Mononuclear cell (primary cell): ENCODE data around the gene CAMSAP3. TPM values are rescaled to one million over a fixed set of nuclear protein-coding genes. Genes with fewer than 3 reads are reported as not detected.

Experiments
- H3K27me3 ChIP-seq: 2 replicates; pipeline ENCODE4 v1.6.0; 2011; ENCODE audit warnings: low read length, control low read depth; ENCODE audit not compliant: insufficient read depth
- H3K4me1 ChIP-seq: 2 replicates; pipeline ENCODE4 v1.5.1; 2011; ENCODE audit warnings: mild to moderate bottlenecking, low read length, control low read depth; ENCODE audit not compliant: insufficient read depth
- H3K4me3 ChIP-seq: 2 replicates; pipeline ENCODE4 v1.5.1; 2011; ENCODE audit warnings: mild to moderate bottlenecking, low read length, moderate library complexity
- H3K9me3 ChIP-seq: 2 replicates; pipeline ENCODE4 v1.5.1; 2011; ENCODE audit warnings: low read depth, mild to moderate bottlenecking, control low read depth, low read length
- total RNA-seq: library from RNA; depleted of rRNA; stranded (reverse); fragments of >200 nt; gene quantifications from one replicate; pipeline ENCODE4 v1.2.3, GENCODE V29; 2012

Gene CAMSAP3
- total RNA-seq, 1 donor, result 0.10 TPM

DNA sequence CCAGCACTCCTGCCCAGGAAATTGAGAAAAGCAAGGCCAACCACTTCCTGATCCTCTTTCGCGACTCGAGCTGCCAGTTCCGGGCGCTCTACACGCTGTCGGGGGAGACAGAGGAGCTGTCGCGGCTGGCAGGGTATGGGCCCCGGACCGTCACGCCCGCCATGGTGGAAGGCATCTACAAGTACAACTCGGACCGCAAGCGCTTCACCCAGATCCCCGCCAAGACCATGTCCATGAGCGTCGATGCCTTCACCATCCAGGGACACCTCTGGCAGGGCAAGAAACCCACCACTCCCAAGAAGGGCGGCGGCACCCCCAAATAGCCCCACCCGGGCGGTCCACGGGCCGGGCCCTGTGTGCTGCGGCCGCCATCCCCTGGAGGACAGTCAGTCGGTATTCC is 22.1 kb downstream of the CAMSAP3 start:
- H3K4me3 ChIP-seq, result no peak overlapping the region
- no peaks in the 10 kb centered on the region for H3K4me1 ChIP-seq

DNA sequence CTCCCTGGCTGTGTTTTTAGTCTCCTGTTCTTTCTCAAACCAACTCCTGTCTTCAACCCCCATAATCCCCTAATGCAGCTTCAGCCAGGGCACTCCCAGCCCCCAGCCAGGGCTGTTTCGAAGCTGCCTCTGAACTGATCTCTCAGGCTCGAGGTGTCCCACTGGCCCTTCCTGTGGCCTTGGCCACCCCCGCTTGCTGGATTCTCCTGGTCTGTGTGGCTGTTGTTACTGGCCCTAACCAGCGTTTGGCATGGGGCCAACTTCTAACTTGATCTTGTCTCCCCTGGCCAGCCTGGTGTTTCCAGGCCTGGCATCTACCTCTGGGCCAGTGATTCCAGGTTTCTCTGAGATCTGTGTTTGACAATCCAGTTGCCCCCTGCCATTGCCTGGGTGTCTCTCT is 22.7 kb downstream of the CAMSAP3 start:
- H3K4me1 ChIP-seq, result no peaks in the 10 kb centered on the region
- H3K4me3 ChIP-seq, result no peak overlapping the region
- no peaks in the 10 kb centered on the region for H3K9me3 ChIP-seq
- no peaks in the 10 kb centered on the region for H3K27me3 ChIP-seq

More for the DNA sequence above, 22.1 kb downstream of the CAMSAP3 start:
- H3K27me3 ChIP-seq, result no peaks in the 10 kb centered on the region
- H3K9me3 ChIP-seq, result no peaks in the 10 kb centered on the region

DNA sequence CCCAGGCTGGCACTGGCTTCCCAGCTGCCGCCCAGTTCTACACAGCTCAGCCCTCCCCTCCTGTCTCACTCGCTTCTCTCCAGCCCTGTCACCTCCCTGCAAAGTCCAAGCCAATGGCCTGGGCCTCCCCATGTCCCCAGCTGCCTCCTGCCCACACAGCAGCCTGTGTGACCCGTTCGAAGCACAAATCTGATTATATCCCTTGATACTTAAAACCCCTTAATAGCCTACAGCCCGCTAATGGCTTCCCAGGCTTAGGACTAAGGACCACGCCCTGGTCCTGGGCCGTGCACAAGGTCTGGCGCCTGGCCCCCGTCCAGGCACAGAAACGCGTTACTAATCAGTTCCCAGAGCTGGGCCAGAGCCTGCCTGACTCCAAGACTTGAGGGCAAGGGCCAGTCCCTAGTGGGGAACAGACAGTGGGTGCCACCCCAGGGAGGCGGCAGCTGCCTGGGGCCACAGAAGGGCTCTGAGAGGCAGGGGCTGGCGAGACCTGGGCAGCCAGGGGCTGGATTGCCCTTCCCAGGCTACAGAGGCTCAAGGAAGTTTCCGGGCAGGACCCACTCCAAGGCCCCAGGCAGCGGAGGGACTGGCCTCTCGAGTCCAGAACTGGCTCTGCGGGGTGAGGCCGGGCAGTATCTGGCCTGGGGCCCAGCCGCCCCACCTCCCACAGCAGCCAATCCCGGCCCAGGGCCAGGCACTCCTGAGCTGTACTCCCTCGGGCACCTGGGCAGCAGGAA is 23.3 kb downstream of the CAMSAP3 start:
- Histone ChIP-seq H3K27me3 (no peaks in the 10 kb centered on the region), H3K4me3 (no peak overlapping the region), H3K9me3 (no peaks in the 10 kb centered on the region), H3K4me1 (no peaks in the 10 kb centered on the region)

- H3K4me3 ChIP-seq, result no peak overlapping the region
- H3K27me3 ChIP-seq, result no peaks in the 10 kb centered on the region
- H3K9me3 ChIP-seq, result no peaks in the 10 kb centered on the region
- H3K4me1 ChIP-seq, result no peaks in the 10 kb centered on the region
Measured at GRCh38 chr19:7619671-7620441, 24.2 kb downstream of the CAMSAP3 start.

DNA sequence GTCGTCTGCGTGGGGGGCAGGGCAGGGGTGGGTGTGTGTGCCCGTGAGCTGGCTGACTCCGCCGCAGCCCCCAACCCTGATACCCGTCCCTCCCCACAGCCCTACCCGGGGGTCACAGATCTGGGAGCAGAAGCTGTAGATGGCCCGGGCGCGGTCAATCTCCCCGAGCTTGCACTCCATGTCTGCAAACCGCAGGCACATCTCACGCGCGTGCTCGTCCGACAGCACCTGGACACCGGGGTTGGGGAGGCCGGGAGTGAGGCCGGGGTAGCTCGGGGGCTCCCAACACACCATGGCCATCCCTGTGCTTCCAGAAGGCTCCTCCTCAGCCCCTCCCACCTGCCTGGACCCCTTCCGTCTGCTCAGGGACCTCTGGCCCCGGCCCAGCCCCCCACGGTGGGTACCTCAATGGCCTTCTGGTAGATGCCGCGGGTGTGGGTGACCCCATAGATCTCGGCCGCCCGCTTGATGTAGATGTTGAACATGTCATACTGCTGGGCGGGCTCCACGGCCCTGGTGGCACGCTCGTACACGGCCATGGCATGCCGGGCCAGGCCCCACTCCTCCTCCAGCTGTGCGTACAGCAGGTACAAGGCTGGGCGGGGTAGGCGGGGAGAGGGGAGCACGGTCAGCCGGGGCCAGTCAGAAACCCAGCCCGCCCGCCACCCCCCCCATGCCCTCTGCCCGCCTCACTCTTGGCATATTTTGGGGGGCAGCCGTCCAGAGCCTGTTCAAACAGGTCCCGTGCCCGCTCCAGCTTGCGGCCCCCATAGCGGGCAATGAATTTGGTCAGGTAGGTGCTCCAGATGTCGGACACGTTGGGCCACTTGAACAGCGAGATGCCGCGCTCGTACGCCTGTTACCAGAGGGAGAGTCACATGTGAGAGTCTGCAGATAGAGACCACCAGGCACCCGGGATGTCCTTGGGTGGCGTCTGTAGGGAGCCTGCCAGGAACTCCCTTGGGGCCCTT is 25.1 kb downstream of the CAMSAP3 start:
- Histone ChIP-seq H3K4me1 (no peaks in the 10 kb centered on the region), H3K27me3 (no peaks in the 10 kb centered on the region), H3K9me3 (no peaks in the 10 kb centered on the region), H3K4me3 (no peak overlapping the region)

- Histone ChIP-seq H3K4me3 (no peak overlapping the region), H3K27me3 (no peaks in the 10 kb centered on the region), H3K4me1 (peaks cover 7% of the 10 kb centered on the region), H3K9me3 (no peaks in the 10 kb centered on the region)
Measured at GRCh38 chr19:7622933-7623685, 27.4 kb downstream of the CAMSAP3 start.

DNA sequence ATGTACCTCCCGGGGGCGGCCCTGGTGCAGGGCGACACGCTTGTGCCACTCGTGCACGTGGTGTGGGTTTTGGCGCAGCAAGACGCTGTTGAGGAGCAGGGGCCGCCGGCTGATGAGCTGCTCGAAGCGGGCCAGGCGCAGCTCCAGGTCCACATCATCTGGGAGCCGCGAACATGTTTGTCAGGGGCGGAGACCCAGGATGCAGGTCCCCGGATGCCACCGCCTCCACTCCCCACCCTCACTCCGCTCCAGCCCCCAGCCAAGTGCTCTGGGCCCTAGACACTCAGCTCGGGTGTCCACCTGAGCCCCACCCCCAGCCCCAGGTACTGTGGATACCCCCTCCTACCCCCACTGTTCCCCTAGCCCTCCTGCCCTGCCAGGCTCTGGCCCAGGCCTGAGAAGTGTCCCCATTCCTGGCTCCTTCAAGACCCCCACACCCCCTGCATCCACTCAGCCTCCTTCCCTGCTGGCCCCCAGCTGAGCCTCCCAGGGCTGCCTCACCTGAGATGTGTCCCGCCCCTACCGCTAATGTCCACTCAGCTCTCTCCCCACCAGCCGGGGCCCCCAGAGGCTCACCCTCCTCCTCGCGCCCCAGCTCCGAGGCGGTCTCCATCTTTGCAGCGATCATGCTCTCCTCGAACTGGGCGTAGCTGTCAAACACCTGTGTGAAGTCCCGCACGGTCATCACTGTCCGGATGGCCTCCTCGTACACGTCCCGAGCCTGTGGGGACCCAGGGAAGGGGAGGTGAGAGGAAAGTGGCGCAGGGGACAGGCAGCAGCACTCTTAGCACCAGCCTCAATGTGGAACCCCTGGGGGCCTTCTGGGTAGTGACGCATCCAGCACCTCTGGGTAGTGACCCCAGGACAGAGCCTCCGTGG is 28.3 kb downstream of the CAMSAP3 start:
- H3K4me1 ChIP-seq, result peaks cover 15% of the 10 kb centered on the region
- H3K27me3 ChIP-seq, result no peaks in the 10 kb centered on the region
- no peak overlapping the region for H3K4me3 ChIP-seq
- no peaks in the 10 kb centered on the region for H3K9me3 ChIP-seq

DNA sequence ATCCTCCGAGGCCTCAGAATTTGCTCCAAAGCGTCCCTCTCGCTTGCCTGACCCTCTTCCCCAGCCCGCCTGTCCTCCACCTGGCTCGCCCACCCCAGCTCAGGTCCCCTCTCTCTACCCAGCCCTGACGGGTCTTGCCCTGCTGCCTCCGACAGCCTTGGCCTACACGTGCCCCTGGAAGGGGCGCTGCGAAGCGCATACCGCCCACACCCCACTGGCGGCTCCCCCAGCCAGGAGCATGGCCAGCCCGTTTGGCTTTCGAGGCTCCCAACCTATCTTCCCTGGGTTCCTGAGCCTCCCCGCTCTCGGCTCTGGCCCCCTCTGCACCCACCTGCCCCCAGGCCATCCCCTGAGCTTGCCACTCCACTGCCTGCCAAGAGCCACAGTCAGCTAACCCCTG is 29.1 kb downstream of the CAMSAP3 start:
- H3K4me3 ChIP-seq, result no peak overlapping the region
- H3K9me3 ChIP-seq, result no peaks in the 10 kb centered on the region
- no peaks in the 10 kb centered on the region for H3K27me3 ChIP-seq
- H3K4me1 ChIP-seq, result peaks cover 17% of the 10 kb centered on the region

- no peak overlapping the region for H3K4me3 ChIP-seq
- no peaks in the 10 kb centered on the region for H3K9me3 ChIP-seq
- peaks cover 28% of the 10 kb centered on the region for H3K4me1 ChIP-seq
- H3K27me3 ChIP-seq, result no peaks in the 10 kb centered on the region
Measured at GRCh38 chr19:7625763-7626372, 30.2 kb downstream of the CAMSAP3 start.

DNA sequence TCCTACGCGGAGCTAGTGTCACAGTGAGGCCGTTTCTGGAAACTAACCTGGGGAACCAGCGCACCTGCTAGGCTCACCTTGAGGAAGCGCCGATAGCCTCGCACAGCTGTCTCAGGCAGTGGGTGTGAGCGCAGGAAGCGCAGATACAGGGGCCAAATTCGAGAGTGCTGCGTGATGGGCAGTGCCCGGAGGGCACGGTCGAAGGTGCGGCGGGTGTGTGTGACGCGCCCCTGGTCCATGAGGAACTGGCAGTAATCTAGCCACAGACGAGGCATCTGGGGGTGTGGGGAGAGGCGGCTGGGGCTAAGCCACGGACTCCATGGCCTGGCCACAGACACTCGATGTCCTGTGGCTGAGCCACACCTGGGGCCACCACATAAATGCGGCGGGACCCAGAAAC is 31.5 kb downstream of the CAMSAP3 start:
- Histone ChIP-seq H3K4me1 (peaks cover 30% of the 10 kb centered on the region), H3K4me3 (no peak overlapping the region), H3K27me3 (no peaks in the 10 kb centered on the region), H3K9me3 (no peaks in the 10 kb centered on the region)

- no peaks in the 10 kb centered on the region for H3K9me3 ChIP-seq
- no peaks in the 10 kb centered on the region for H3K27me3 ChIP-seq
- H3K4me1 ChIP-seq, result peaks cover 30% of the 10 kb centered on the region
- peak overlapping the region; percentile 86 for H3K4me3 ChIP-seq
Measured at GRCh38 chr19:7628589-7629311, 33.1 kb downstream of the CAMSAP3 start.

DNA sequence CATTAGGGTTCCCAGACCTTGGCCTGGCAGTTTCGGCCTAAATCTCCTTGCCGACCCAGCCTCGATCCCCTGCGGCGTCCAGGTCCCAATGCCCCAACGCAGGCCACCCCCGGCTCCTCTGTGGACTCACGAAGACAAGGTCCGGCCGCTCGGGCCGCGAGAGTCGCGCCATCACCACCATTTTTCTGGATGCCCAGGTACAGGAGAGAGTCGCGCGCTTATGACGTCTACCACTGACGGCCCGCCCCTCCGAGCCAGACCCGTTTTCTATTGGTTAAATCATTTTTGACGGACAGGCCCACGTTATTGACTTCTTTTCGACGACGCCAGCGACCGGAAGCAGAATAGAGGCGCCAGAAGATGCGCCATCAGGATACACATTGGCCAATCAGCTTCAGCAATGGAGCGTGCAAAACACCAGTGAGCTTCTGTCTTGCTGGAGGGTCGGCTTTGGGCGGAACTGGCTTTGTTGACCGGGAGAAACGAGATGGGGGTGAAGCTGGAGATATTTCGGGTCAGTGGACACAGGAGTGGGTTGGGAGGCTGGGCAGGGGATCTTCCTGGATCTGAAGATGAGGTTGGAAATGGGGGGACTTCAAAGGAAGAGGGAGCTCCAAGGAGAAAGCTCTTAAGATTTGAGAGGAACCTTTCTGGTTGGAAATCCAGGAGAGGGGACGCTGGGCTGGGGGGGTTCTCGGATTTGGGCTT is 33.8 kb downstream of the CAMSAP3 start, which contains the start of the genes PET100 and XAB2:
Gene PET100, plus strand, starts transcription at position 447 of the 708 bp plus-strand sequence. Its CDS starts 41 bp downstream, at position 488.
Gene XAB2, minus strand, starts transcription at position 199 of the 708 bp plus-strand sequence. Its CDS starts 18 bp downstream, at position 181.
- Histone ChIP-seq H3K4me3 (peak within 1 kb of the TSS; percentile 86), H3K27me3 (no peaks in the 10 kb centered on the region)

More for the DNA sequence above, 33.8 kb downstream of the CAMSAP3 start, which contains the start of the genes PET100 and XAB2:
- Histone ChIP-seq H3K4me1 (peaks cover 30% of the 10 kb centered on the region), H3K9me3 (no peaks in the 10 kb centered on the region)
